GM23248 (cell line): Measurements from ENCODE around the gene SF3A1.

Source experiments
- EZH2 ChIP-seq: fragments of 200-600 bp; sonication (generic); IDR thresholded peaks from 2 replicates; pipeline ENCODE4 v1.6.1; 2018; ENCODE audit warnings: antibody characterized with exemption, mild to moderate bottlenecking; ENCODE audit not compliant: insufficient read depth, poor library complexity, severe bottlenecking
- EZH2phosphoT487 ChIP-seq: fragments of 200-600 bp; sonication (generic); IDR thresholded peaks from 2 replicates; pipeline ENCODE4 v1.6.1; 2018; ENCODE audit warnings: antibody characterized with exemption, moderate library complexity, mild to moderate bottlenecking, low read depth; ENCODE audit not compliant: insufficient read depth

DNA sequence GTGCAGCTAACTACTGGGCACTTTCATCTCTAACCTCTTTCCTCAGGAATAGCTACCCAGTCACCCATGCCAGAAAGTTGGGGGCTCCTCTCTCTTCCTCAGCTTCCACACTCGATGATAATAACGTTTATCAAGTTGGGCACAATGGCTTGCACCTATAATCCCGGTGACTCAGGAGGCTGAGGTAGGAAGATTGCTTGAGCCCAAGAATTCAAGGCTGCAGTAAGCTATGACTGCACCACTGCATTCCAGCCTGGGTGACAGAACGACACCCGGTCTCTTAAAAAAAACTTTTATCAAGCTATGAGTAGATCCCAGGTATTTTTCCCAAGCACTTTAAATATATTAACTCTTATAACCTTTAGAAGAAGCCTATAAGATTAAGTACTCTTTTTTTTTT lies 2.0 kb downstream of the SF3A1 start:
- TF ChIP-seq EZH2 (no peak), EZH2phosphoT487 (no peak)
